Measurements from ENCODE around the gene ENTPD2. TPM values are rescaled to one million over a fixed set of nuclear protein-coding genes. Genes with fewer than 3 reads are reported as not detected.

The ENTPD2 gene
- total RNA-seq, 1 donor from 2014 or later = 0.19 TPM

GRCh38 chr9:137030538-137031527 is 23.0 kb downstream of the ENTPD2 start:
- Mint-ChIP-seq H3K27ac (no peak overlapping the region), H3K4me1 (ENCODE audit: low read depth) (peaks cover 2% of the 10 kb centered on the region), H3K4me3 (ENCODE audit: low read depth) (no peak overlapping the region), H3K27me3 (peaks cover 5% of the 10 kb centered on the region), H3K36me3 (ENCODE audit: insufficient read depth) (no peaks in the 10 kb centered on the region), H3K9me3 (ENCODE audit: low read depth) (no peaks in the 10 kb centered on the region)
- no peak for TF ChIP-seq CTCF (IDR thresholded peaks at IDR 0.05; ENCODE audit: unreplicated experiment)
- no peak for DNase-seq (ENCODE audit: low spot score, unreplicated experiment)

GRCh38 chr9:137030006-137030405 is 23.9 kb downstream of the ENTPD2 start:
- Mint-ChIP-seq H3K36me3 (ENCODE audit: insufficient read depth) (no peaks in the 10 kb centered on the region), H3K27ac (no peak overlapping the region), H3K27me3 (peaks cover 5% of the 10 kb centered on the region), H3K9me3 (ENCODE audit: low read depth) (no peaks in the 10 kb centered on the region), H3K4me1 (ENCODE audit: low read depth) (peaks cover 2% of the 10 kb centered on the region), H3K4me3 (ENCODE audit: low read depth) (no peak overlapping the region)
- TF ChIP-seq CTCF (IDR thresholded peaks at IDR 0.05; ENCODE audit: unreplicated experiment) = no peak
- no peak for DNase-seq (ENCODE audit: low spot score, unreplicated experiment)

- Mint-ChIP-seq H3K36me3 (ENCODE audit: insufficient read depth) (no peaks in the 10 kb centered on the region), H3K27ac (no peak overlapping the region), H3K27me3 (peaks cover 5% of the 10 kb centered on the region), H3K9me3 (ENCODE audit: low read depth) (no peaks in the 10 kb centered on the region), H3K4me3 (ENCODE audit: low read depth) (peak overlapping the region; percentile 68), H3K4me1 (ENCODE audit: low read depth) (peaks cover 2% of the 10 kb centered on the region)
- peak; percentile 84 for TF ChIP-seq CTCF (IDR thresholded peaks at IDR 0.05; ENCODE audit: unreplicated experiment)
- DNase-seq (ENCODE audit: low spot score, unreplicated experiment) = peak; percentile 88
Measured at GRCh38 chr9:137029058-137029936, 24.6 kb downstream of the ENTPD2 start.

GRCh38 chr9:137028263-137029057 is 25.4 kb downstream of the ENTPD2 start:
- Mint-ChIP-seq H3K27ac (no peak overlapping the region), H3K9me3 (ENCODE audit: low read depth) (no peaks in the 10 kb centered on the region), H3K4me1 (ENCODE audit: low read depth) (peaks cover 2% of the 10 kb centered on the region), H3K27me3 (peaks cover 5% of the 10 kb centered on the region), H3K4me3 (ENCODE audit: low read depth) (peak overlapping the region; percentile 68), H3K36me3 (ENCODE audit: insufficient read depth) (no peaks in the 10 kb centered on the region)
- TF ChIP-seq CTCF (IDR thresholded peaks at IDR 0.05; ENCODE audit: unreplicated experiment) = no peak
- DNase-seq (ENCODE audit: low spot score, unreplicated experiment) = peak; percentile 67

Data from progenitor cell of endocrine pancreas (in vitro differentiated cells).